WTC11 (cell line): ENCODE results near the gene CIZ1. TPM values are rescaled to one million over a fixed set of nuclear protein-coding genes. Genes with fewer than 3 reads are reported as not detected.

ENCODE experiments used
- ATAC-seq: fragments of 200-7000 bp; cut with Tn5 transposase; 2 replicates; pipeline ENCODE4 v1.10.0; 2021; ENCODE audit warnings: mild to moderate bottlenecking, moderate library complexity
- CTCF ChIA-PET: fragments of 300-600 bp; sonication (Branson Sonifier 250); formaldehyde crosslinking; loops from one replicate; lab custom pipeline; 2021; ENCODE audit warnings: antibody characterized with exemption; lab: Charles Lee
- POLR2A ChIA-PET: fragments of 350-600 bp; sonication (Branson Sonifier 250); formaldehyde crosslinking; loops from one replicate; lab custom pipeline; 2021; ENCODE audit warnings: antibody characterized with exemption; lab: Charles Lee
- DNase-seq: peaks from one replicate; pipeline ENCODE4 v3.0.0; 2021; ENCODE audit warnings: low spot score
- H3K27ac Mint-ChIP-seq: 2 replicates; pipeline ENCODE4 v1.8.0; 2021; ENCODE audit warnings: mixed read lengths
- H3K27me3 Mint-ChIP-seq: 2 replicates; pipeline ENCODE4 v1.8.0; 2021; ENCODE audit warnings: low read depth, mild to moderate bottlenecking, moderate library complexity, mixed read lengths
- H3K36me3 Mint-ChIP-seq: 2 replicates; pipeline ENCODE4 v1.8.0; 2021; ENCODE audit warnings: mixed read lengths
- H3K4me1 Mint-ChIP-seq: 2 replicates; pipeline ENCODE4 v1.8.0; 2022; ENCODE audit warnings: mixed read lengths
- H3K4me3 Mint-ChIP-seq: 2 replicates; pipeline ENCODE4 v1.8.0; 2021; ENCODE audit warnings: mild to moderate bottlenecking, moderate library complexity, mixed read lengths
- H3K9me3 Mint-ChIP-seq: 2 replicates; pipeline ENCODE4 v1.8.0; 2021; ENCODE audit warnings: mixed read lengths
- ATF1 ChIP-seq: sonication (generic); formaldehyde crosslinking; IDR thresholded peaks from 2 replicates; pipeline ENCODE4 v1.8.1; 2023; ENCODE audit warnings: mild to moderate bottlenecking, moderate library complexity, missing genetic modification reagents
- CBFB ChIP-seq: sonication (generic); formaldehyde crosslinking; IDR thresholded peaks from 2 replicates; pipeline ENCODE4 v1.8.1; 2022; ENCODE audit warnings: mild to moderate bottlenecking, low read depth, missing genetic modification reagents
- E2F1 ChIP-seq: sonication (generic); formaldehyde crosslinking; IDR thresholded peaks from 2 replicates; pipeline ENCODE4 v1.8.0; 2022; ENCODE audit warnings: mild to moderate bottlenecking, missing genetic modification reagents
- IRF2 ChIP-seq: sonication (generic); formaldehyde crosslinking; IDR thresholded peaks from 2 replicates; pipeline ENCODE4 v1.8.0; 2022; ENCODE audit warnings: low read depth, missing genetic modification reagents, borderline replicate concordance
- JAZF1 ChIP-seq: fragments of 250-450 bp; sonication (Bioruptor Pico); IDR thresholded peaks from 2 replicates; pipeline ENCODE4 v1.9.0; 2021; ENCODE audit warnings: moderate library complexity, mild to moderate bottlenecking, inconsistent platforms
- MAX ChIP-seq: sonication (generic); formaldehyde crosslinking; IDR thresholded peaks from 2 replicates; pipeline ENCODE4 v1.8.0; 2022; ENCODE audit warnings: mild to moderate bottlenecking, missing genetic modification reagents
- NFYB ChIP-seq: sonication (generic); formaldehyde crosslinking; conservative IDR thresholded peaks from 2 replicates; pipeline ENCODE4 v1.8.0; 2022; ENCODE audit warnings: low read depth, missing genetic modification reagents
- RORB ChIP-seq: fragments of 250-450 bp; sonication (Bioruptor Pico); IDR thresholded peaks from 2 replicates; pipeline ENCODE4 v1.9.0; 2021; ENCODE audit warnings: mild to moderate bottlenecking
- SOX15 ChIP-seq: fragments of 250-450 bp; sonication (Bioruptor Pico); IDR thresholded peaks from 2 replicates; pipeline ENCODE4 v1.9.0; 2021; ENCODE audit warnings: mild to moderate bottlenecking
- SP1 ChIP-seq: sonication (generic); formaldehyde crosslinking; conservative IDR thresholded peaks from 2 replicates; pipeline ENCODE4 v1.8.1; 2022; ENCODE audit warnings: missing genetic modification reagents
- ZMAT4 ChIP-seq: fragments of 250-450 bp; sonication (Bioruptor Pico); IDR thresholded peaks from 2 replicates; pipeline ENCODE4 v1.9.0; 2021; ENCODE audit warnings: mild to moderate bottlenecking
- ZNF121 ChIP-seq: sonication (generic); formaldehyde crosslinking; IDR thresholded peaks from 2 replicates; pipeline ENCODE4 v1.8.0; 2023; ENCODE audit warnings: missing genetic modification reagents
- ZNF232 ChIP-seq: sonication (generic); formaldehyde crosslinking; IDR thresholded peaks from 2 replicates; pipeline ENCODE4 v1.8.0; 2022; ENCODE audit warnings: mild to moderate bottlenecking, missing genetic modification reagents
- ZNF281 ChIP-seq: sonication (generic); formaldehyde crosslinking; IDR thresholded peaks from 2 replicates; pipeline ENCODE4 v1.8.0; 2023; ENCODE audit warnings: mild to moderate bottlenecking, missing genetic modification reagents
- ZNF423 ChIP-seq: fragments of 250-450 bp; sonication (Bioruptor Pico); IDR thresholded peaks from 2 replicates; pipeline ENCODE4 v2.1.2; 2022; ENCODE audit warnings: mild to moderate bottlenecking, moderate library complexity
- ZNF671 ChIP-seq: fragments of 250-450 bp; sonication (Bioruptor Pico); IDR thresholded peaks from 2 replicates; pipeline ENCODE4 v1.8.0; 2021; ENCODE audit warnings: mild to moderate bottlenecking
- total RNA-seq: library from RNA; stranded (reverse); gene quantifications from 3 replicates; pipeline ENCODE4 v1.2.3, GENCODE V29; 2021
- TF ChIP-seq, protein P1 (sequence below): fragments of 250-450 bp; sonication (Bioruptor Pico); IDR thresholded peaks from 2 replicates; pipeline ENCODE4 v1.9.0; 2021; ENCODE audit warnings: moderate library complexity, mild to moderate bottlenecking, inconsistent platforms, borderline replicate concordance
- TF ChIP-seq, protein P2 (sequence below): sonication (generic); formaldehyde crosslinking; IDR thresholded peaks from 2 replicates; pipeline ENCODE4 v1.8.1; 2022; ENCODE audit warnings: low read depth, mild to moderate bottlenecking, moderate library complexity, missing genetic modification reagents, borderline replicate concordance

The CIZ1 gene
- total RNA-seq, 1 experiment from 2014 or later: 90.2 TPM

DNA sequence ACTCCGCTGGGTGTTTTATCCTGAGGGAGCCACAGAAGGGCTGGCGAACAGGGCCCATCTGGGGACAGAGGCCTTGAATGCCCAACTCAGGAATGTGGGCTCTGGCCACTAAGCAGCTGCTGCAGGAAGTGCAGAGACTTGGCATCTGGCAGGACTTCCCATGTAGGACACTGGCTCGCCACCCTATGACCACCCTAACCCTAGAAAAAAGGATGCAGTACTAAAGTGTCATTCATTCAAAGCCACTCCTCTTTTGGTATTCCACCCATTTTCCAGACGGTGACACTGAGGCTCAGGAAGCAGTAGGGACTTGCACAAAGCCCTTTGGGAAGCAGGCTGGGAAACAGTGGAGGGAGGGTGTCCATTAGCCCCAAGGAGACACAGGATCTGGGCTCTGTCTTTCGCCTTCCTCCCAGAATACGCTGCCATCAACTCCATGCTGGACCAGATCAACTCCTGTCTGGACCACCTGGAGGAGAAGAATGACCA, 28.3 kb downstream of the CIZ1 start:
- Mint-ChIP-seq H3K27ac (no peak overlapping the region), H3K9me3 (no peaks in the 10 kb centered on the region), H3K27me3 (no peaks in the 10 kb centered on the region), H3K36me3 (peaks cover 21% of the 10 kb centered on the region), H3K4me3 (no peak overlapping the region), H3K4me1 (peaks cover 5% of the 10 kb centered on the region)
- DNase-seq: no peak
- TF ChIP-seq, protein P1, sequence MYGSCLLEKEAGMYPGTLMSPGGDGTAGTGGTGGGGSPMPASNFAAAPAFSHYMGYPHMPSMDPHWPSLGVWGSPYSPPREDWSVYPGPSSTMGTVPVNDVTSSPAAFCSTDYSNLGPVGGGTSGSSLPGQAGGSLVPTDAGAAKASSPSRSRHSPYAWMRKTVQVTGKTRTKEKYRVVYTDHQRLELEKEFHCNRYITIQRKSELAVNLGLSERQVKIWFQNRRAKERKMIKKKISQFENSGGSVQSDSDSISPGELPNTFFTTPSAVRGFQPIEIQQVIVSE (CRISPR knock-in tag): no peak
- TF ChIP-seq ZMAT4 (CRISPR knock-in tag) (no peak), NFYB (no peak), SOX15 (CRISPR knock-in tag) (no peak), ZNF121 (CRISPR knock-in tag) (no peak), ZNF281 (CRISPR knock-in tag) (no peak), E2F1 (CRISPR knock-in tag) (no peak), MAX (CRISPR knock-in tag) (no peak), ZNF671 (CRISPR knock-in tag) (no peak), ZNF423 (no peak), CBFB (no peak), ZNF232 (CRISPR knock-in tag) (no peak), IRF2 (CRISPR knock-in tag) (no peak)
- TF ChIP-seq, protein P2, sequence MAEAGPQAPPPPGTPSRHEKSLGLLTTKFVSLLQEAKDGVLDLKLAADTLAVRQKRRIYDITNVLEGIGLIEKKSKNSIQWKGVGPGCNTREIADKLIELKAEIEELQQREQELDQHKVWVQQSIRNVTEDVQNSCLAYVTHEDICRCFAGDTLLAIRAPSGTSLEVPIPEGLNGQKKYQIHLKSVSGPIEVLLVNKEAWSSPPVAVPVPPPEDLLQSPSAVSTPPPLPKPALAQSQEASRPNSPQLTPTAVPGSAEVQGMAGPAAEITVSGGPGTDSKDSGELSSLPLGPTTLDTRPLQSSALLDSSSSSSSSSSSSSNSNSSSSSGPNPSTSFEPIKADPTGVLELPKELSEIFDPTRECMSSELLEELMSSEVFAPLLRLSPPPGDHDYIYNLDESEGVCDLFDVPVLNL: no peak
- CTCF ChIA-PET: interaction anchor here (2.1 kb wide), 1 partner anchor 38 kb away, joined by 7 read pairs; no protein-coding TSS in a partner anchor
- POLR2A ChIA-PET: no interaction called here
- ATAC-seq: no peak

GRCh38 chr9:128162215-128163026, 29.0 kb downstream of the CIZ1 start:
- CTCF ChIA-PET: interaction anchor here (3.6 kb wide), 1 partner anchor 37 kb away, joined by 30 read pairs; no protein-coding TSS in a partner anchor
- Mint-ChIP-seq H3K4me1 (peaks cover 5% of the 10 kb centered on the region), H3K36me3 (peaks cover 21% of the 10 kb centered on the region), H3K4me3 (no peak overlapping the region), H3K27me3 (no peaks in the 10 kb centered on the region), H3K9me3 (no peaks in the 10 kb centered on the region), H3K27ac (no peak overlapping the region)
- DNase-seq (no peak), ATAC-seq (no peak)
- TF ChIP-seq JAZF1 (CRISPR knock-in tag): no peak
- no peak for TF ChIP-seq SP1 (CRISPR knock-in tag)
- no peak for TF ChIP-seq ATF1 (CRISPR knock-in tag)
- no peak for TF ChIP-seq ZNF671 (CRISPR knock-in tag)
- no peak for TF ChIP-seq CBFB
- no peak for TF ChIP-seq RORB
- POLR2A ChIA-PET: no interaction called here
